HepG2 (cell line): ENCODE results near the gene NOL8. TPM values are rescaled to one million over a fixed set of nuclear protein-coding genes. Genes with fewer than 3 reads are reported as not detected.

Experiments used
- GABPA ChIP-seq, 2 experiments: IDR thresholded peaks; 2 replicates each; pipeline ENCODE4 v1.6.1; 2011 to 2016; ENCODE audit warnings: low read depth in 2 of 2, low read length in 1 of 2, missing biosample characterization in 1 of 2, missing genetic modification characterization in 1 of 2
- GFI1 ChIP-seq: sonication (generic); formaldehyde crosslinking; IDR thresholded peaks from 2 replicates; pipeline ENCODE4 v1.5.0; 2020; ENCODE audit warnings: missing genetic modification reagents, mild to moderate bottlenecking, borderline replicate concordance
- GPN1 ChIP-seq: sonication (generic); formaldehyde crosslinking; IDR thresholded peaks from 2 replicates; pipeline ENCODE4 v1.5.1; 2020; ENCODE audit warnings: missing genetic modification reagents, borderline replicate concordance
- NFE2L2 ChIP-seq: fragments of 150-350 bp; IDR thresholded peaks from 2 replicates; pipeline ENCODE4 v1.6.1; 2014; ENCODE audit warnings: low read length
- ZFP62 ChIP-seq: sonication (generic); formaldehyde crosslinking; IDR thresholded peaks from 2 replicates; pipeline ENCODE4 v1.4.0; 2020; ENCODE audit warnings: missing genetic modification reagents
- ZNF354B ChIP-seq: sonication (generic); formaldehyde crosslinking; IDR thresholded peaks from 2 replicates; pipeline ENCODE4 v1.8.0; 2022; ENCODE audit warnings: mild to moderate bottlenecking, missing genetic modification reagents
- ZNF451 ChIP-seq: sonication (generic); formaldehyde crosslinking; IDR thresholded peaks from 2 replicates; pipeline ENCODE4 v1.5.0; 2020; ENCODE audit warnings: mild to moderate bottlenecking, missing genetic modification reagents
- ZNF616 ChIP-seq: sonication (generic); formaldehyde crosslinking; IDR thresholded peaks from 2 replicates; pipeline ENCODE4 v1.5.0; 2020; ENCODE audit warnings: low read depth, mild to moderate bottlenecking, missing genetic modification reagents
- polyA plus RNA-seq, 8 experiments: library from polyadenylated mRNA; depleted of rRNA in 3 of 8; stranded (reverse) in 7 of 8; unstranded in 1 of 8; fragments of >200 nt; fragmentation: Illumina TruSeq in 4 of 8; extraction: Trizol in 4 of 8; gene quantifications; 2 replicates each; pipeline versions ENCODE4 v1.2.1 to v1.2.3, GENCODE V29; 2011 to 2016; ENCODE audit warnings: low read depth in 4 of 8, missing spikeins in 1 of 8, mixed read lengths in 1 of 8; ENCODE audit not compliant: insufficient read depth in 1 of 8
- total RNA-seq, 5 experiments: library from RNA; depleted of rRNA; stranded (reverse); fragments of >200 nt; fragmentation: Illumina TruSeq; extraction: Trizol; gene quantifications; 2 replicates each; pipeline ENCODE4 v1.2.3, GENCODE V29; 2016; ENCODE audit warnings: low read depth in 1 of 5
- TF ChIP-seq, protein P1 (sequence below): sonication (generic); formaldehyde crosslinking; IDR thresholded peaks from 2 replicates; pipeline ENCODE4 v1.5.0; 2020; ENCODE audit warnings: mild to moderate bottlenecking, missing genetic modification reagents, borderline replicate concordance
- TF ChIP-seq, protein P2 (sequence below), 2 experiments: sonication (generic) in 1 of 2; formaldehyde crosslinking in 1 of 2; IDR thresholded peaks; 2 replicates each; pipeline versions ENCODE4 v1.6.1 to v1.9.0; 2014 to 2022; ENCODE audit warnings: antibody characterized with exemption in 1 of 2, borderline replicate concordance in 1 of 2, inconsistent platforms in 1 of 2, low read depth in 1 of 2, missing genetic modification reagents in 1 of 2
- TF ChIP-seq, protein P3 (sequence below): IDR thresholded peaks from 2 replicates; pipeline ENCODE4 v1.6.1; 2016; ENCODE audit warnings: missing compliant biosample characterization, missing genetic modification reagents, borderline replicate concordance

The NOL8 gene
- total and polyA plus RNA-seq, 2 of the 13 experiments (the other 11 are each of a cell fraction or from before 2014, with no cell fraction given), result 12.8 to 36.3 TPM

DNA sequence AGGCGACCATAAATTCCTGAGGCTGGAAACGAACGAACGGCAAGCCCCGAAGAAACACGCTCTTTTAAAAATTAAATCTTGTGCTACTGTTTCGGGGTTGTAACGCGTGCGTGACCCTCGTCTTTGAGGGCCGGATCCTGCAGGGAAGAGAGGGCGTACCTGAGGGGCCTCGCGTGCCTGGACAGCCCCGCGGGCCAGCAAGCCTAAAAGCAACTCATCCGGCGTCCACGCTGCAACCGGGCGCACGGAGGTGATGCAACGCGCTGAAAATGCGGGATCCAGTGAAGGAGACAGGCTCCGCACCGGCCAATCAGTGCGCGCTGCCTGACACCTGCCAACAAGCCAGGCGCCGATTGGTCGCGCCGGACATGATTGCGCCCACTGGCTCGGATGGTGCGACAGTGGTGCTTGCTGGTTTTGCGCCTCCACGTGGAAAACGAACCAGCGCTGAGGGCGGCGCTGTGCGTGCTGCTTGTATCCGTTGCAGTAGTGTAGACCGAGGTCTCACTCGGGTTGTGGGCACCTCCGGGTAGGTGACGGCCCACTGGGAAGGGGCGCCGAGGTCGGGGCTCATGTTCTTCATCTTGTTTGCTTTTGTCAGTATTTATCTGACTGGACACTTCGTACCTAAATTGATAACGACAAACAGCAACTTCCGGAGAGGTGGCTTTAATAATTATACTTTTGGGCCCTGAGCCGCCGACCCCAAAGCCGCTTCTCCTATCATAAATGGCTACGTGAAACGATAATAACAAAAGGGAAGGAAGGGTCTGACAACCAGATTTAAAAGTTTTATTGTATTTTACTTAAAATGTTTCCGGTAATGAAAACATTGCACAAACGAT lies 31.5 kb downstream of the NOL8 start, which contains the start of gene IARS1 (continued):
- TF ChIP-seq, protein P1, sequence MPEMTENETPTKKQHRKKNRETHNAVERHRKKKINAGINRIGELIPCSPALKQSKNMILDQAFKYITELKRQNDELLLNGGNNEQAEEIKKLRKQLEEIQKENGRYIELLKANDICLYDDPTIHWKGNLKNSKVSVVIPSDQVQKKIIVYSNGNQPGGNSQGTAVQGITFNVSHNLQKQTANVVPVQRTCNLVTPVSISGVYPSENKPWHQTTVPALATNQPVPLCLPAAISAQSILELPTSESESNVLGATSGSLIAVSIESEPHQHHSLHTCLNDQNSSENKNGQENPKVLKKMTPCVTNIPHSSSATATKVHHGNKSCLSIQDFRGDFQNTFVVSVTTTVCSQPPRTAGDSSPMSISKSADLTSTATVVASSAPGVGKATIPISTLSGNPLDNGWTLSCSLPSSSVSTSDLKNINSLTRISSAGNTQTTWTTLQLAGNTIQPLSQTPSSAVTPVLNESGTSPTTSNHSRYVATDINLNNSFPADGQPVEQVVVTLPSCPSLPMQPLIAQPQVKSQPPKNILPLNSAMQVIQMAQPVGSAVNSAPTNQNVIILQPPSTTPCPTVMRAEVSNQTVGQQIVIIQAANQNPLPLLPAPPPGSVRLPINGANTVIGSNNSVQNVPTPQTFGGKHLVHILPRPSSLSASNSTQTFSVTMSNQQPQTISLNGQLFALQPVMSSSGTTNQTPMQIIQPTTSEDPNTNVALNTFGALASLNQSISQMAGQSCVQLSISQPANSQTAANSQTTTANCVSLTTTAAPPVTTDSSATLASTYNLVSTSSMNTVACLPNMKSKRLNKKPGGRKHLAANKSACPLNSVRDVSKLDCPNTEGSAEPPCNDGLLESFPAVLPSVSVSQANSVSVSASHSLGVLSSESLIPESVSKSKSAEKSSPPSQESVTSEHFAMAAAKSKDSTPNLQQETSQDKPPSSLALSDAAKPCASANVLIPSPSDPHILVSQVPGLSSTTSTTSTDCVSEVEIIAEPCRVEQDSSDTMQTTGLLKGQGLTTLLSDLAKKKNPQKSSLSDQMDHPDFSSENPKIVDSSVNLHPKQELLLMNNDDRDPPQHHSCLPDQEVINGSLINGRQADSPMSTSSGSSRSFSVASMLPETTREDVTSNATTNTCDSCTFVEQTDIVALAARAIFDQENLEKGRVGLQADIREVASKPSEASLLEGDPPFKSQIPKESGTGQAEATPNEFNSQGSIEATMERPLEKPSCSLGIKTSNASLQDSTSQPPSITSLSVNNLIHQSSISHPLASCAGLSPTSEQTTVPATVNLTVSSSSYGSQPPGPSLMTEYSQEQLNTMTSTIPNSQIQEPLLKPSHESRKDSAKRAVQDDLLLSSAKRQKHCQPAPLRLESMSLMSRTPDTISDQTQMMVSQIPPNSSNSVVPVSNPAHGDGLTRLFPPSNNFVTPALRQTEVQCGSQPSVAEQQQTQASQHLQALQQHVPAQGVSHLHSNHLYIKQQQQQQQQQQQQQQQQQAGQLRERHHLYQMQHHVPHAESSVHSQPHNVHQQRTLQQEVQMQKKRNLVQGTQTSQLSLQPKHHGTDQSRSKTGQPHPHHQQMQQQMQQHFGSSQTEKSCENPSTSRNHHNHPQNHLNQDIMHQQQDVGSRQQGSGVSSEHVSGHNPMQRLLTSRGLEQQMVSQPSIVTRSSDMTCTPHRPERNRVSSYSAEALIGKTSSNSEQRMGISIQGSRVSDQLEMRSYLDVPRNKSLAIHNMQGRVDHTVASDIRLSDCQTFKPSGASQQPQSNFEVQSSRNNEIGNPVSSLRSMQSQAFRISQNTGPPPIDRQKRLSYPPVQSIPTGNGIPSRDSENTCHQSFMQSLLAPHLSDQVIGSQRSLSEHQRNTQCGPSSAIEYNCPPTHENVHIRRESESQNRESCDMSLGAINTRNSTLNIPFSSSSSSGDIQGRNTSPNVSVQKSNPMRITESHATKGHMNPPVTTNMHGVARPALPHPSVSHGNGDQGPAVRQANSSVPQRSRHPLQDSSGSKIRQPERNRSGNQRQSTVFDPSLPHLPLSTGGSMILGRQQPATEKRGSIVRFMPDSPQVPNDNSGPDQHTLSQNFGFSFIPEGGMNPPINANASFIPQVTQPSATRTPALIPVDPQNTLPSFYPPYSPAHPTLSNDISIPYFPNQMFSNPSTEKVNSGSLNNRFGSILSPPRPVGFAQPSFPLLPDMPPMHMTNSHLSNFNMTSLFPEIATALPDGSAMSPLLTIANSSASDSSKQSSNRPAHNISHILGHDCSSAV (CRISPR knock-in tag), result no peak; the same call in 1 of the 2 replicates
- TF ChIP-seq GPN1 (CRISPR knock-in tag) (no peak), GFI1 (CRISPR knock-in tag) (peak; percentile 49; the same call in 1 of the 2 replicates), NFE2L2 (no peak), ZNF451 (CRISPR knock-in tag) (peak; percentile 64), ZFP62 (CRISPR knock-in tag) (no peak), ZNF354B (CRISPR knock-in tag) (peak; percentile 96), ZNF616 (CRISPR knock-in tag) (peak; percentile 63; the same call in 1 of the 2 replicates), GABPA (IDR thresholded peaks at IDR 0.05; ENCODE audit: low read depth, low read length) (no peak), GABPA (CRISPR knock-in tag; IDR thresholded peaks at IDR 0.05; ENCODE audit: low read depth) (peak; percentile 72; the same call in 1 of the 2 replicates)
- TF ChIP-seq, protein P2, sequence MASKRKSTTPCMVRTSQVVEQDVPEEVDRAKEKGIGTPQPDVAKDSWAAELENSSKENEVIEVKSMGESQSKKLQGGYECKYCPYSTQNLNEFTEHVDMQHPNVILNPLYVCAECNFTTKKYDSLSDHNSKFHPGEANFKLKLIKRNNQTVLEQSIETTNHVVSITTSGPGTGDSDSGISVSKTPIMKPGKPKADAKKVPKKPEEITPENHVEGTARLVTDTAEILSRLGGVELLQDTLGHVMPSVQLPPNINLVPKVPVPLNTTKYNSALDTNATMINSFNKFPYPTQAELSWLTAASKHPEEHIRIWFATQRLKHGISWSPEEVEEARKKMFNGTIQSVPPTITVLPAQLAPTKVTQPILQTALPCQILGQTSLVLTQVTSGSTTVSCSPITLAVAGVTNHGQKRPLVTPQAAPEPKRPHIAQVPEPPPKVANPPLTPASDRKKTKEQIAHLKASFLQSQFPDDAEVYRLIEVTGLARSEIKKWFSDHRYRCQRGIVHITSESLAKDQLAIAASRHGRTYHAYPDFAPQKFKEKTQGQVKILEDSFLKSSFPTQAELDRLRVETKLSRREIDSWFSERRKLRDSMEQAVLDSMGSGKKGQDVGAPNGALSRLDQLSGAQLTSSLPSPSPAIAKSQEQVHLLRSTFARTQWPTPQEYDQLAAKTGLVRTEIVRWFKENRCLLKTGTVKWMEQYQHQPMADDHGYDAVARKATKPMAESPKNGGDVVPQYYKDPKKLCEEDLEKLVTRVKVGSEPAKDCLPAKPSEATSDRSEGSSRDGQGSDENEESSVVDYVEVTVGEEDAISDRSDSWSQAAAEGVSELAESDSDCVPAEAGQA (IDR thresholded peaks at IDR 0.05; ENCODE audit: low read depth), result no peak; the same call in 1 of the 2 replicates
- TF ChIP-seq, protein P2 (CRISPR knock-in tag; IDR thresholded peaks at IDR 0.05; ENCODE audit: borderline replicate concordance), result no peak; the same call in none of the 2 replicates
- TF ChIP-seq, protein P3, sequence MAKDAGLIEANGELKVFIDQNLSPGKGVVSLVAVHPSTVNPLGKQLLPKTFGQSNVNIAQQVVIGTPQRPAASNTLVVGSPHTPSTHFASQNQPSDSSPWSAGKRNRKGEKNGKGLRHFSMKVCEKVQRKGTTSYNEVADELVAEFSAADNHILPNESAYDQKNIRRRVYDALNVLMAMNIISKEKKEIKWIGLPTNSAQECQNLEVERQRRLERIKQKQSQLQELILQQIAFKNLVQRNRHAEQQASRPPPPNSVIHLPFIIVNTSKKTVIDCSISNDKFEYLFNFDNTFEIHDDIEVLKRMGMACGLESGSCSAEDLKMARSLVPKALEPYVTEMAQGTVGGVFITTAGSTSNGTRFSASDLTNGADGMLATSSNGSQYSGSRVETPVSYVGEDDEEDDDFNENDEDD (CRISPR knock-in tag), result peak; percentile 95
